GM19023 (cell line): Measurements from ENCODE around the gene THSD4.
"Not testable (repeated sequence)": the region's sequence is repeated elsewhere in the genome, so short reads cannot be mapped to it uniquely, and the experiment has no call there.

Source experiments
- ATAC-seq: cut with Tn5 transposase; IDR thresholded peaks from one replicate; pipeline ENCODE4 v1.9.1; 2021; ENCODE audit warnings: mild to moderate bottlenecking, moderate library complexity; ENCODE audit not compliant: unreplicated experiment

The THSD4 gene

DNA sequence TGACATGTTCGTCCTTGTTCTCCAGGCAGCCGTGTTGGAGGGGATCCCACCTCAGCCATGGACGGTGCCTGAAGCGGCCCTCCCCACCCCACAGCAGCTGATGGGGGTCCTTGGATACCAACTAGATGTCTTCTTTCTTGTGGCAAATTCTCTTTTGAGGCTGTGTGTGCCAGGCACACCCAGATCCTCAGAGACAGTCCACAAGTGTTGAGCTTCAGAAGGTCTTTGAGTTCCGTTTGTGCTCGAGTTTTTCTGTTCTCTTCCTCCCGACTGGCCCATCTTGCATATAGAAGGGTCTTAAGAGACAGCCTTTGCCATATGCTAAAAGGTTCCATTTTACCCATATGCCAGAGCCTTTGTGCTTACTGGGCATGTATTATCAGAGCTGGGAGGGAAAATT lies 227.4 kb downstream of the THSD4 start:
- ATAC-seq = no peak

DNA sequence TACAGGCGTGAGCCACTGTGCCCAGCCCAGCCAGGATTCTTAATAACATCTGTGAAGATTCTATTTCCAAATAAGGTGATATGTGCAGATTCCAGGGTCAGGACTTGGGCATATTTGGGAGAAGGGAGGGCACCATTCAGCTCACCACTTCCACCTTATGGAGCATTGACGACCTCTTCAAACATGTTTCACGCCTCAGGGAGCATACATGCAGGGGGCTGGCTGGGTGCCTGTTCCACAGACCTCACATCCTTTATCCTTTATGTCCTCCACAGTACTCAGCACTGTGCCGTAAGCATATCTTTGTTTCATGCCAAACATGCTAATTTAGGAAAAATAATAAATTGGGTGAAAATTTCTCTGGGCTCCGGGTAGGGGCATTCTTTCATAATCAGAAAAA lies 229.0 kb downstream of the THSD4 start:
- ATAC-seq = no peak

DNA sequence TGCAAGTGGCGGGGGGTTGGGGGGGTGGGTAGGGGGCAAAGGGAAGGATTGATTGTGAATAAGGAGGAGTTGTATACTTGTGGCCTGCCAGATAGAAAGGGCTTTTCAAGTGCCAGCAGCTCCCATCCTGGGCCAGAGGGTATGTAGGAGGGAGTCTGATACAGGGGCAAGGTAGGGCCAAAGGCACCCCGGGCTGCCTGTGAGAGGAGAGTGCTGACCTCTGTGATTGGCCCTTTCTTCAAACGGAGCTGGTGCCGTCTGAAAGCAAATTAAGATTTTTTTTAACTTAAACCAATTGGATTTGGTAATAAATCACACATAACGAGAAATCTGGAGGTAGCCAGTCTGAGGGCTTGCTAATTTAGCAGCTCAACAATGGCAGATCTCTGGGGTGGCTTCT lies 229.9 kb downstream of the THSD4 start:
- no peak for ATAC-seq

DNA sequence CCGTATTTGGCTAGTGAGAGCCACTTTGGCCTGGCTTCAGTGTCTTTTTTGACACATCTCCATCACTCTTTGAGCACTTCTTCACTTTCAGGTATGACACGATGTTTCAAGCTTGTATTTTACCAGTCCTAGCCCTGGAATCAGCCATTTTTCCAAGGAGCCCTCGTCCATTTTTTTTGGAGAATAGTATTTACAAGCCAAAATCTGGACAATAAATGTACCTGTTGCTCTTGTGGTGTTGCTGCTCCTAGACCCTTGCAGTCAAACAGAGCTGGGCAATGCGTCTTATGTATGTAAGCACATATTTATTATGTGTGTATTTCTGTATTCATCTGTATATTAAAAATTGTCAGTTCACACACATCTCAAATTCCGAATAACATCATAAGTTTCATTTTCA lies 231.2 kb downstream of the THSD4 start:
- no peak for ATAC-seq

DNA sequence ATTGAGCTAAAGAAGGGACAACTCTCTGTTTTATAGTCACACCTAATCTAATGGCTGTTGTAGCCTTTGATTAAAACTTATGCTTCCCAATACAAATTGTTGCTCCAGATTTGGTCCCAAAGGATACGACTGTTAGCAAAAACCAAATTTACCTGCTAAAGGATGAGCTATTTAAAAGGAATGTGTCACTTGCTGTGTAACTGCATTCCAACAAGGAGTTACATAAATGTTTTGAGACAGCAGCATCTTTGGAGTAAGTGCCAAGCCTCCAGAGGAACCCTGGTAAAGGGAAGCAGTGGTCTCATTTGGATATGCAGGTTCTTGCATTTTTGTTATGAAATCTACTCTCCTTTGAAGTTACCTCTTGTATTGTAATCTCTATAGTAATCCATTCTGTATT lies 233.3 kb downstream of the THSD4 start:
- ATAC-seq = no peak

DNA sequence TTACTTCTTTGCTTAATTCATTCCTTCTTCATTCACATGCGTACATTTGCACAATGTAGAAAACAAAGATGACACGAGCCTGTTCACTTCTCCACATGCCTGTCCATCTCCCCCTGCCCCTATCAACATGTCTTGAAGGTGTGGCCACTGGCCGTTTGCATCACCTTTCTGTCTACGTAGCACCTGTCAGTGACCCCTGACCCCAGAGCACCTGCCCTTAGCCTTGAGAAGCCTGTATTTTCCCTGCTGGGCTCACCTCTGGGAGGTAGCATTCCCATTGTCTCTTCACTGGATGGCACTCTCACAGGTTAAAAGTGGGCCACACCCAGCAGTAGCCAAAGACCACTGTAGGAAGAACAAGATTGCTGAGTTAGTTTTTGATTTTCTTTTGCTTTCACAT lies 234.1 kb downstream of the THSD4 start:
- no peak for ATAC-seq

DNA sequence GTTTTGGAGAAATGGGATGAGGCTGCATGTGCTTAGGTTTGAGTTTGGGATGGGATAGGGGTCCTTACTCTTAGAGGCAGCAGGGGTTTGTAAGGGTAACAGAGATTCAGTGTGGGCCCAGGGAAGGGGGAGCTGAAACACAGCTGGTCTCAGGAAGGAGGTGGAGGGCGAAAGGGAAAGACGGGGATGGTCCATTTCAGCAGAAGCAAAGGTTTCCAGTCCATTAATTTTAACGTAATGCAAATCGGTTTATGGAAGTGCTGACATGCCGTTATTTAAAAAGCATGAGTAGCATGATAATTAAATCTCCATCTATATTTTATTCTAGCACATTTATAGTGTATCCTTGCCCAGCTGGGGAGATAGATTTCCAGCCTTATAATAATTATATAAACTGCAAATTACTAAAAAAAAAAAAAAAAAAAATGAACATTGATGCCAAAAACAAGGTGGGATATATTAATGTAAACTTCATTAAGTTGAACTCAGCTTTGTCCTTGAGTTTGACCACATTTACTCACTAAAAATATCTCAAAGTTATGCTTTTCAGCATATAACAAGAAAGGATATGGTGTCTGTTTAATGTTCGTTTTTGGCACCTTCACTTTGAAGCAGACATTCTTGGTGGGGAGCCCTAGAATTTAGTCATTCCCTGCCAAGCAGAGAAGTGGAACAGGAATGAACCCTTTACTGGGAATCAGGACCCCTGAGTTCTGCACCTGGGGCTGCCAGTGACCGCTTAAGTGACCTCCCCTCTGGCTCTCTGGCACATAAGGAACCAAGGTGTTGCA lies 234.7 kb downstream of the THSD4 start:
- no peak for ATAC-seq

DNA sequence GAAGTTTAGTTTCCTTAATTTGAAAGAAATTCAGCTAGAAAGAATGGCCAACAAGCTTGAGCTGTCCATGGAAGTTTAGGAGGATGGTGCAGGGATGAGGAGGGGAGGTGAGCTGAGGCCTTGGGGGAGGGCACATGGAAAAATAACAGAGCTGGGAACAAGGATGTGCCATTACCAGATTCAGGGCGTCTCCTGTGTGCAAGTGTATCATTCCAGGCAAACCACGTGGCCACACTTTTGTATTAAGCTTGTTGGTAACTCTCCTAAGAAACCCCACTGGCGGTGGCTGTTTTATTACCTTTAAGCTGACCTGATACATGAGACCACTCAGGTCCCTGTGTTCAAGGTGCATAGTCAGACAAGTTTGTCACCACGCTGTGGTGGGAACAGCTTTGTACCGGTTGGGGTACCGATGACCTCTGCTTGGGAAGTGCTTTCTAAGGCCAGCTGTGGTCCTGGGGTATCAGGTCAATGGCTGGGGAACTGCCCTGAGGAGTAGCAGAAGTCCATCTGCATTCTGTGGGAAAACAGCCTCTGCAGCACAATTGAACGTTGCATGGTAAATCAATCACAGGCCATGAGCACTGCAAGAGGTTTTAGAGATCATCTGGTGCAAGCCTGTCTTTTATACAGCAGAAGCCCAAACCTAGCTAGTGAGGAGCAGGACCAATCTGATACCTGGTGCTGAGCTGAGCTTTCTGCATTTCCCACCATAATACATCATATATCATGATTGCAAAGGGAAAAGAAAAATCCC lies 235.5 kb downstream of the THSD4 start:
- ATAC-seq = no peak

DNA sequence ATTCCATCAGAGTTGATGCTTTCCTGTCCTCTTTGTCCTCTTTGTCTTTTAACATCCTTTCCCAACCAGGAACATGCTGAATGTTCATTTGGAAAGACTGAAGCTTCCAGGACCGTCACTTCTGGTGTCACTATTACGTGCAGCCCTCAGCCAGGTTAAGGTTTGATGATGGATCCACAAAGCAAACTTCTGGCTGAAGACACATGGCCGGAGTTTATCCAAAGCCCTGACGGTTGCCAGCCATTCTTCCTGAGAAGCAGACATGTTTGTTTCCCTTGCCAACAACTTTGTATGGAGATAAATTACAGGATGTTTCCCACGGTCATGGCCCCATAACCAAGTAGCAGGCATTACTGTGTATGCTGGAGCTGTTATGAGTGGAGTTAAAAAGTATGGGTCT lies 236.9 kb downstream of the THSD4 start:
- no peak for ATAC-seq

DNA sequence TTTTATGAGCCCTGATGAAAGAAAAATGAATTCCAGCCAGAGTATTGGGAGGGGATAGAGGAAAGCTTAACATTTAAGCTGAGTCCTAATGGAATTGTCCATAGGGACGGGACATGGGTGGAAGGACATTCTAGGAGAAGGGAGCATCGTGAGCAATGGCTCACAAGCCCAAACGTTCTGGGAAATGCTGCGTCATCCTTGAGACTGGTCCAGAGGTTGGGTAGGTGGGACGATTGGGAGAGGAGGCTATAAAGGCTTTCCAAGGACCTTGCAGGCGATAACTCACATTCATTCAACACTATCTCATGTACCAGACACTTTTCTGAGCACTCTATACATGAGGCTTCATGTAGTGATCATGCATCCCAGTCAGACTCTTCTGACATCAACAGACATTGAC lies 237.5 kb downstream of the THSD4 start:
- ATAC-seq = no peak

DNA sequence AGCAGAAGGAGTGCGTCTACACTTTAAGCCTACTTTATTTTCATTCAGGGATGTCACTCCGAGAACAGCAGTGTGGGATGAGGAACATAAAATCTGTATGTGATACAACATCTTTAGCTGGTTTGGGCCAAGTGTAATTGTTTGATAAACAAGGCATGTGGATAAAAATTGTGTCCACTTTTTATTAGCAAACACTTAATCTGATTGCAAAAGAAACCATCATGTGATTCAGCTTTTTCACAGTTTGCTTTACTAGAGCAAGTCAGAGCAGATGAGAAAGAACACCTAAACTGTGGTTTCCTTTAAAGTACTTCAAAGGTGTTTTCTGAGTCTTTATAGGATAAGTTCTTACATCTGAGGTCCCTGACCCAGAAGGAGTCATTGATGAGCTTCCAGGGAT lies 237.9 kb downstream of the THSD4 start:
- ATAC-seq = no peak

DNA sequence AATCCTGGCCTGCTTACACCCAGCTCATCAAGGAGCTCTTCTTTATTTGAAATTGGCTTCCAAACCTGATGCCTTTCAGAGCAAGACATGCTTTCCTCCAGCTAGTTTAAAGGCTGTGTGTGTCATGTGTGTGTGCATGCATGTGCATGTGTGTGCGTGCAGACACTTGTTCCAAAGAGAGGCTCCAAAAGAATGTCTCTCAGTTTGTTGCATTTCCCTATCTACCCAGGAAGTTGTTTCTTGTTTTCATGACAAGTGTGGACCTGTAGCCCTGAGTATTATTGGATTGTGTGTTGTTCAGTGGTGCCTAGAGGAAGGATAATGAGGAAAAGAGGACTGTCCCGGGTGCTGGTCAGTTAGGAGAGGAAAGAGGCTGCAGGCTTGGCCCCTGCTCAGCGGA lies 240.0 kb downstream of the THSD4 start:
- no peak for ATAC-seq

DNA sequence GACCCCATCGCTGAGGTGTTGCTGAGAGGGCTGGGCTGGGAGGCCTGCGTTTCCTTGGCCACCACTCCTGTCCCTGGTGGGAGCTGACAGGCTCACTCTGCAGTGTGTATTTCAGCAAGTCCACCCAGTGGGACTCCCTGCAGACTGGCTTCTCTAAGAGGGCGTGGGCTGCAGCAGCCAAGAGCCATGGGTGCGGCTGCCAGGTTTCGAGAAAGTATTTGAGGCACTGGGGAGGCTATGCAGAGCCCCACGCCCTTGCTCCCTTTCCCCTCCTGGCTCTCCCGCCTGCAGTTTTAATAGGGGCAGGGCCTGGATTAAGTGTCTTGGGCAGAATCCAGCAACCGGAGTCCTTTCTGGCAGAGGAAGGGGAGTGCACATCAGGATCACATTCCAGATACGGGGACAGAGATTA lies 242.1 kb downstream of the THSD4 start:
- no peak for ATAC-seq

DNA sequence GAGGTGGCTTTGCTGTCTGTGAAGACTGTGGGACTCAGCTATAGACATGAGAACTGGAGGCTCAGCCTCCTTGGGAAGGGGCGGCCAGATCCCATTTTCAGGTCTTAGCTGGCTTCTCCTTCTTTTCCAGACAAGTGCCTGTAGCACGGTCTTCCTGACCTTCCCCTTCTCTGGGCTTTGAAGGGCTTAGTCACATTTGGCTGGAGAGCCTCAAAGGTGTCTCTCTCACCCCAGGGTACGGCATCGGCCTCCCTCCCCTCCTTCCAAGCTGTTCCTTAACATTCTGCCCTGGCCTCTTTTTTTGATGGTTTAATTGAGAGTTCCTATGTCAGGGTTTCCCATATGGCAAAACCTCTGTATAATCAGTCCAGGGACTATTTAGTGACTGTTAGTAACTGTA lies 242.7 kb downstream of the THSD4 start:
- no peak for ATAC-seq

DNA sequence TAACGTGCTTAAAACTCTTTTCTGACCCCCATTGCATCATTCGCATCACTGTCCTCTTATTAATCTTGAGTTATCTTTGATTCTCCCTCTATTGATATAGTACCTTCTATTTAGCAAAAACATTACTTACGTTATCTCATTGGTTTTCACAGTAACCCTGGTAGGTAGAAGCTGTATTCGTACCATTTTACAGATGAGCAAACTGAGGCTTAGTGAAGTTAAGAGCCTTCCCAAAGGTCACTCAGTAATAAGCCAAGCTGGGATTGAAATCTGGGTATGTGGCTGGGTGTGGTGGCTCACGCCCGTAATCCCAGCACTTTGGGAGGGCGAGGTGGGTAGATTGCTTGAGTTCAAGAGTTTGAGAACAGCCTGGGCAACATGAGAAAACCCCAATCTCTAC lies 244.0 kb downstream of the THSD4 start:
- ATAC-seq = no peak

DNA sequence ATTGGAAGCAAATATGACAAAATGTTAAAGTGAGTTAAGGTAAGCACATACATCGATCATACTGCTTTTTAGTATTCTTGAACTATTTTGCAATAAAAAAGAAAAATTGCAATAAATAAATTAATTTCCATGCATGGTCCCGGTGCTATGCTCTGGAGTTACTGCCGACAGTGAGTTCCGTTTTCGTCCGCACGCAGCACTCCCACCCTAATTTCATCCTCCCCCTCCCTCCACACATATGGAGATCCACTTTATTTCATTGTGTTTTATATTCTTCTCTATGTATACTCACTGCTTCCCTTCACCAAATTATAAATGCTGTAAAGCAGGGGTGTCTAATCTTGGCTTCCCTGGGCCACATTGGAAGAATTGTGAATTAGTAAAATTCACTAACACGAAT lies 247.3 kb downstream of the THSD4 start:
- no peak for ATAC-seq

DNA sequence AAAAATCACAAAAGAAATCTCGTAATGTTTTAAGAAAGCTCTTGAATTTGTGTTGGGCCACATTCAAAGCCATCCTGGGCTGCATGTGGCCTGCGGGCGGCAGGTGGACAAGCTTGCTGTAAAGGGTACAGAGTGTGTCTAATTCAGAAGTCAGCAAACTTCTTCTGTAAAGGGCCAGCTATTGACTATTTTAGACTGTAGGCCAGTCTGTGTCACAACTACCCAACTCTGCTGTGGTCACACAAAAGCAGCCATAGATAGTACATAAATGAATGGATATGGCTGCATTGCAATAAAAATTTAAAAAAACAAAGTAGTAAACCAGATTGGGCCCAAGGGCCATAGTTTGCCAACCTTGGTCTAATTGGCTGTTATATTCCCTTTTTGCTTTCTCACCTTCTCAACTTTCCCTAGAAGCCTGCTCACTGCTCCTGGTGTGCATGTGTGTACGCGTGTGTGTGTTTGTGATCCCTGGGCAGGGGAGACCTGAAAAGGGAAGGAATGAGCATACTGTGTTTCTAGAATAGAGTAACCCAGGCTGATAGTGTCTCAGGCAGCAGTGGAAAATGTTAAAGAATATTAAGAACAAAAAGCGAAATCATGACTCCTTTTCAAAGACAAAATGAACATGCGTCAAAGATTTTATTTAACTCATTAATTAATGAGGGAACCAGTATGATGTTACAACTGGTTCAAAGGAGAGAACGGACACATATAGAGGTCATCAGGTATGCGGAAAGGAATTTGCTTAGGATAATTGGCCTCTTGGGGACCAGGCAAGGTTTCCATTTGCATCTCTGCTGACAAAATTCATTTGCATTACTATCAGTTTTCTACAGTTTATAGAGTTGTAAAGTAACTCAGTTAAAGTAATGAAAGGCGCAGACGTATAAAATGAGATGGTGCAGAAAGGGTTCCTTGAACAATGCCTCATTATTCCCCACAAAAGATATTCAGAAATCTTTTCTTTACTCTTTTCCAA lies 248.0 kb downstream of the THSD4 start:
- ATAC-seq = no peak

DNA sequence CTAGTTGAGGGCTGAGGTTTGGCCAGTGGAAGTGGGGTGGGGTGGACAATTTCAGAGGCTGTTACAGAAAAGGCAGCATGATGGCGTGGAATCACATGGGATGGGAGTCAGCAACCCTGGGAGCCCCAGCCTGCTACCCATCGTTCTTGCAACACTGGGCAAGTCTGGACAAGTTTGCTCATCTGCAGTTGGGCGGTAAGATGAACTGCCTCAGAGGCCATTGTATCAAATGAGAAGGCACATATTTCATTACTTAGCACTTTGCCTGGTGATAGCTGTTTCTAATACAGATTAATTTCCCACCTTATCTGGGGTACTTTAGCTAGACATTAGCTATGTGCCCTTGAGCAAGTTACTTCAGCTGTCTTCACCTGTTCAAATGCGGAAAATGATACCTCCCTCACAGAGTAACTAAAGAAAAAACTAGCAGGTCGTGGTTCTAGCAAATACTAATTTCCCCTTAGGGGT lies 248.9 kb downstream of the THSD4 start:
- no peak for ATAC-seq

DNA sequence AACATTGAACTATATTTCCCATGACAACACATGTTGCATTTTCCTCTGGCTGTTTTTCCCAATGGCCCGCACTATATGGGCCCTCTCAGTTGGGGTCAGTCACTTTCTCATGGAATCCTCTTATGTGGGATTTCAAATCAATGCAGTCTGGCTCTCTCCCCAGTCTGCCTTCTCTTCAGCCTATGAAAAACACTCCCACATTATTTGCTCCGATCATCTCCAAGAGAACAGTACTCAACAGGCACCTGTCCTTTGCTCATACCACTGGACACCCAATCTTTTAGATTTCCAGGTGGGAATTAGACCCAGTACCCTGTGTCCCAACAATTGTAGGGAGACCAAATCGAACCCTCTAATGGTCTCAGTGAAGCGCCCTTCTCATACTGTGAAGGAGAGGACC lies 251.3 kb downstream of the THSD4 start:
- ATAC-seq = no peak

DNA sequence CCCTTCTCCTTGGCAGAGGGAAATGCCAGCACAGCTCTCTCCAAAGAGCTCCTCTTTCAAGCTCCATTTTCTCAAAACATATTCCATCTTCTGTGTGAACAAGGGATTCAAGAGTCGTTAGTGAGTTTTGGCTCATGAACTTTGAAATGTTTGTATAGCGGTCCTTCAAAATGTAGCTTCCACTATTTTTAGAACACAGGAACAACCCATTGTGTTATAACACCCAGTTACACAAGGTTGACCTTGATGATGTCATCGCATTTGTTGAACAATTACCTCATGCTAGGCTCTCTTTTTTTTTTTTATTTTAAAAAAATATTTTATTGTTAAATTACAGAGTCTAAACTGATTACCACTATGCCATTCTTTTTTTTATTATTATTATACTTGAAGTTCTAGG lies 251.7 kb downstream of the THSD4 start:
- ATAC-seq = no peak

DNA sequence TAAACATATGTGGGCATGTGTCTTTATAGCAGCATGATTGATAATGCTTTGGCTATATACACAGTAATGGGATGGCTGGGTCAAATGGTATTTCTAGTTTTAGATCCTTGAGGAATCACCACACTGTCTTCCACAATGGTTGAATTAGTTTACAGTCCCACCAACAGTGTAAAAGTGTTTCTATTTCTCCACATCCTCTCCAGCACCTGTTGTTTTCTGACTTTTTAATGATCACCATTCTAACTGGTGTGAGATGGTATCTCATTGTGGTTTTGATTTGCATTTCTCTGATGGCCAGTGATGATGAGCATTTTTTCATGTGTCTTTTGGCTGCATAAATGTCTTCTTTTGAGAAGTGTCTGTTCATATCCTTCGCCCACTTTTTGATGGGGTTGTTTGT lies 252.5 kb downstream of the THSD4 start:
- ATAC-seq = not testable (repeated sequence)
